COLO829 (cell line): ENCODE results near the gene FUT8.
"Not testable (repeated sequence)": the region's sequence is repeated elsewhere in the genome, so short reads cannot be mapped to it uniquely, and the experiment has no call there.

Experiments used
- DNase-seq: peaks from one replicate; pipeline ENCODE4 v3.0.0; 2012; ENCODE audit warnings: low spot score

Gene FUT8

DNA sequence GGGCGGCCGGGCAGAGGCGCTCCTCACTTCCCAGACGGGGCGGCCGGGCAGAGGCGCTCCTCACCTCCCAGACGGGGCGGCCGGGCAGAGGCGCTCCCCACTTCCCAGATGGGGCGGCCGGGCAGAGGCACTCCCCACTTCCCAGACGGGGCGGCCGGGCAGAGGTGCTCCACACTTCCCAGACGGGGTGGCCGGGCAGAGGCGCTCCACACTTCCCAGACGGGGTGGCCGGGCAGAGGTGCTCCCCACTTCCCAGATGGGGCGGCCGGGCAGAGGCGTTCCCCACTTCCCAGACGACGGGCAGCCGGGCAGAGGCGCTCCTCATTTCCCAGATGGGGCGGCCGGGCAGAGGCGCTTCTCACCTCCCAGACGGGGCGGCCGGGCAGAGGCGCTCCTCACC lies 304.3 kb downstream of the FUT8 start:
- DNase-seq: not testable (repeated sequence)

- DNase-seq: not testable (repeated sequence)
Observed at GRCh38 chr14:65717384-65717915, 304.9 kb downstream of the FUT8 start.

GRCh38 chr14:65718629-65719028 lies 306.1 kb downstream of the FUT8 start:
- DNase-seq: no peak

- DNase-seq: no peak
Observed at GRCh38 chr14:65720171-65720570, 307.6 kb downstream of the FUT8 start.

DNA sequence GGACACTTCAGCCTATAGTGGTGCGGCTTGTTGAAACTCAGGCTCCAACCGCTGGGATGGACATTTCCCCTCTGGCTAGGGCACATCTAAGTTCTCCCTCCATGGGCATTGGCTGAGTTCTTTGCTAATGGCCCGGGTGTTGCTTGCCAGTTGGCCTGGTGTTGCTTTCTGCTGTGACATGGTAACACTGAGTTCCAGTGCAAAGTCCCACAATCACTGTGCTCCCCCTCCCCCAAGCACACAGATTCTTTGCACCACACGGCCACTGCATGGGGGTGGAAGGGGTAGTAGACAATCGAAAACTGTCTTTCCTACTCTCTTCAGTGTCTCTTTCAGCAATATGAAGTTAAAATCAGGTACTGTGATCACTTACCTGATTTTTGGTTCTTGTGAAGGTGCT lies 308.2 kb downstream of the FUT8 start:
- DNase-seq: no peak

GRCh38 chr14:65723348-65723747 lies 310.8 kb downstream of the FUT8 start:
- DNase-seq: no peak

DNA sequence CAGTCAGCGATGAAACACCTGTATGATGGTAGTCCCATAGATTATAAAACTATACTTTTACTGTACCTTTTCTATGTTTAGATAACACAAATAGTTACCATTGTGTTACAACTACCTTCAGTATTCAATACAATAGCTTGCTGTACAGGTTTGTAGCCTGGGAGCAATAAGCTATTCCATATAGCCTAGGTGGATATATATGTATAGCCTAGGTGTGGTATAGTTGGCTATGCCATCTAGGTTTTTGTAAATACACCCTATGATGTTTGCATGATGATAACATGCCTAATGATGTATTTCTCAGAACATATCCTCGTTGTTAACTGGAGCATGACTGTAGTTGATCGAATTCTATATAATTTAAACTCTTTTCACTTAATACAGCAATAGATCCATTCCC lies 316.1 kb downstream of the FUT8 start:
- no peak for DNase-seq

DNA sequence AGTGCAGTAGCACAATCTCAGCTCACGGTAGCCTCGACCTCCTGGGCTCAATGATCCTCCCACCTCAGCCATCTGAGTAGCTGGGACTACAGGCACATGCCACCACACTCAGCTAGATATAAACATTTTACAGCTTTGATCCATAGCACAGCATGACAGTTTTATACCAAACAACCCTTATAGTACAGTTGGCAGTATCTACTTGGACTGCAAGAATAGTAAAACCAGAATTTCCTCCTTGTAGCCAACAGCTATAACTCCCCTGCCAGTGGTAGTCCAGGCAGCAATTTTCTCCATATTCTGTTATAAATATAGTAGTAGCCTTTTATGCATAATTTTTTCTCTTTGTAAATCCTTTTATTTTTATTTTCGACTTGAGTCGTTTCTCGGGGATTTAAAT lies 317.0 kb downstream of the FUT8 start:
- DNase-seq: no peak

GRCh38 chr14:65731933-65732506 lies 319.5 kb downstream of the FUT8 start:
- no peak for DNase-seq

- no peak for DNase-seq
Observed at GRCh38 chr14:65738339-65738738, 325.8 kb downstream of the FUT8 start.

DNA sequence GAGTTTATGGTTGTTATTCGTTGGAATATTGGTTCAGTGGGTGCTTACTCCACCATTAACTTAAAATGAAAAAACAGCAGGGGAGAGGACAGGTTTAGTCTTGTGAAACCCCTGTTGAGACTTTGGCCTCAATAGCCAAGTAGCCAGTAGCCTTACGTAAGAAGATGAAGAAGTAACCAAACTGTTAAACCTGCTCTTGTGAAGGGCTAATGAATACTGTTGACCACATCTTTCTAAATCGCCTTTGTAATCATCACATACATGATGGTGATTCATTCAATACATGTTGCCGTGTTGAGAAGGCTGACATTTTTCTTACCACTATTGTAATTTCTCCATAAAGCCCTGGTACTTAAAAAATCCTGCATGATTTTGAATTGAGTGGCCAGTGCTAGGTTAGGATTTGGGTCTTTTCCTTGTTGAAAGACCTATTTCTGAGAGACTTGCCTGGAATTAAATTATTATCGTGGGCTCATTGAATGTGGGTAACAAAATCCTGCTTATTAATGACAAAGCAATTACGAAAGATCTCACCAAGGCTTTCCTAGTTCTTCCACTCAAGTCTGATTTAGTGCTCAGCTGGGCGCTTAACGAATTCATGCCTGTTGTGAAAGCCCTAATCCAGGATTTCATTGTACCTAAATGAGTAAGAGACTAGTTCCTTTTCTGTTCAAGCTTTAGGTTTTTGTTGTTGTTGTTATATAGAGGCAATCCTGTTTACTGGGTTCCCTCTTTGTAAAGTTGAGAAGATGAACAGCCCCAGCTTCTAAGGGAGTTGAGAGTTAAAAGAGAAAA lies 333.1 kb downstream of the FUT8 start:
- DNase-seq: no peak

- DNase-seq: no peak
Observed at GRCh38 chr14:65748796-65749195, 336.3 kb downstream of the FUT8 start.

- DNase-seq: no peak
Observed at GRCh38 chr14:65749287-65749686, 336.8 kb downstream of the FUT8 start.

DNA sequence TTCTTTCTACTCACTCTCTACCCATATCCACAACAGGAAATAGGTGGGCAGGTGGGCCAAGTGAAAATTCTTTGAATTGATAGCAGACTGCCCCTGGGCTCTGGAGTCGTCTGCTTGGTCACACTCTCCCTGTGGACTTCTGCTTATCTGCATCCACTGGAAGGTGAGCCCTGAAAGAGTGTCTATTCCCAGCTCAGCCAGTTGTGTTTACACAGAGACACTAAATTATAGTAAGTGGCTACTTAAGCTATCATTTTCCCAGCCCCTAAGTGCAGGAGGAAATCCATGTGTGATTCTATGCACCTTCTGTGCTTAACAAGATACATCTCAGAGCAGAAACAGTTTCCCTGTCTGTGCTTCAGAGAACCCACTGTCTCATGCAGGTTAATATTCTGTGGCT lies 338.4 kb downstream of the FUT8 start:
- DNase-seq: no peak

DNA sequence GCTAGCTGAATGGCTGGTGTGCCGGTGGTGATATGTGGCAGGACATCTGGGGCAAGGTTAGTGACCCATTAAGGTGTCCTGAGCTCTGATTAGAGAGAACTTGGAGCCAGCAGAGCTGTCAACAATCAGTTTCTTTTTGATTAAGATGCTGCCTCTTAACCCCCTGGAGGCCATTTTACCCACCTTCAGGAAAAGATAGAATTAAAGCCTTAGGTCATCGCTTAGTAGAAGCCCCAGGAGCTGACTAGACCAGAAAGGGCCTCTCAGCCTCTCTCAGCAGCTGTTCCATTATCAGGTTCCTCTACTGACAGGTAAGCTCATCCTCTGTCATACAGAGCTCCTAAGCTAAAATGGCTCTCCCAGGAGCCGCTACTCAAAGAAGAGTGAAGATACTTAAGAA lies 339.0 kb downstream of the FUT8 start:
- DNase-seq: no peak

DNA sequence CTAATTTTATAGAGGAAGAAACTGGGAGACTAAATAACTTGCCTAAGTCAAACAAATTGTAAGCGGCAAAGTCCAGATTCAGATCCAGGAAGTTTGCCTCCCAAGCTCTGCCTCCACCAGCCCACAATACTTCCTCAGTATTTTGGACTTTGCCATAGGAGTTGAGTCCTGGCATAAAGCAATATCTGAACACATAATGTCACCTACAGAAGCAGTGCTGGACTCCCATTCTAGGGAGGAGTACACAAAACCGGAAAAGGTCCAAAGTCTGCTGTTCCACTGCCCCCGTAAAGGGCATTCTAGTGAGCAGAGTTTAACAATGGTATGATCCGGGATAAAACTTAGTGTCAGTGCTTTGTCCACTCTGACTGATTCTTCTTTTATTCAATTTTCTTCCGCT lies 340.5 kb downstream of the FUT8 start:
- DNase-seq: no peak

DNA sequence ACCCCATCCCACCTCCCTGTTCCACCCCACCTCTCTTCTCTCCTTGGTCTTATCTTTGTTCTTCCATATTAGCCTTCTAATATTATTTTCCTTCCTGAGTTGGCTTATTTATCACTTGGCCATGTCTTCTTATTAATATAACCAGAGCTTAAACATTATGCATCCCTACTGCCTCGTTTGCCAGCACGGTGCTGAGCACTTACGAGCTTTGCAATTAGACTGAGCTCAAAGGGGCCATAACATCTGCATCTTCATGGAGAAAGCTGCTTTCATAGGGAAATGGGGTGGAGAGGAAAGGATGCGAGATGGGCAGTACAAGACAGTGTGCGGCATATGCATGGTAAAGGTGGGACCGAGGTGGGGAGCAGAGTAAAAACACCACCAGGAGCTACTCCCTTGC lies 342.8 kb downstream of the FUT8 start:
- no peak for DNase-seq

GRCh38 chr14:65756880-65757279 lies 344.4 kb downstream of the FUT8 start:
- DNase-seq: no peak

DNA sequence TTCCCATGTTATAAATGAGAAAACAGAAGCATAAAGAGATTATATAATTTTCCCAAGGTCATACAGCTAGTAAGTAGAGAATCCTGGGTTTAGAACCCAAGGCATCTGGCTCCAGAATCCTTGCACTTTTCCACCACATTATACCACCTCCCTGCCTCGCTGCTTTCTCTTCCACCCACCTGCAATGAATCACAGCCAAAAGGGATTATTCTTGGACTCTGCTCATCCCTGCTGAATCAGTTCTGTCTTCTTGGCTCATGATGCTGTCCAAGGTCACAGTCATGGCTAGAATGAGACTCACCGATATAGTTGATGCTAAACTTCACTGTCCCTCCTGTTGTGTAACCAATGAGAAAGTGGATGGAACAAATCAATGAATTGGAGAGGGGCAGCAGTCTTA lies 356.6 kb downstream of the FUT8 start:
- DNase-seq: no peak

DNA sequence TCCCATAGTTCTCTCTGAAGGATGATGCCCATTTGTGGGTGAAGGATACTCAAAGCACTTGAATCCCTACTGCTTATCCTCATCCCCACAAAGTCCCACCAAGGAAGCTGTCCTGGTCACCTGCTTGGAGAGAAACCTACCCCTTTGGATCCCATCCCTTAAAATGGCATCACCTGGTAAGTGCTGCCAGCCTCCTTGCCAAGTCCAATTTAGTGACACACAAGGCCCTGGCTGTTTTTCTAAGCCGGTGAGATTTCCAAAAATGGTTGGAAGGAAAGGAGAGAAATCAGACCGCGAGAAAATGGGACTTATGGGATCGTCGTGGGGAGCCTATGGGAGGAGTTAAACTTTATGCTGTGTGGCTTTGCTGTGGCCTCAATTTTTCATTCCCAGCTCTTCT lies 358.2 kb downstream of the FUT8 start:
- no peak for DNase-seq

DNA sequence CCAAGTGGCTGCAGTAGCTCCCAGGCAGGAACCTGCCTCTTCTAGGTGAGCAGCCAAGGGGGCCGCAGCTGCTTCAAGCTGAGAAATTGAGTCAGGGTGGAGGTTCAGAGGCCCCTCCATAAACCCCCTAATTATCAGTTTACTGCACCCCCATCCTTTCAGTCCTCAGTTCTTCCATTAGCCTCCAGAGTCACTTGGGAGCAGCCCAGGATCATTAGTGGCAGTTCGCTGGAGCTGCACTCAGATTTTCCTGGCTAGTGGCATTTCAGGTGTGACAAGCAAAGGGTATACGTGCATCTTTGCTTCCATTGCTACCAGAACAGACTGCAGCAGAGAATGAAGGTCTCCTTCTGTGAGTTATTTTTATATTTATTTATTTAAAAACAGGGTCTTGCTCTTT lies 358.7 kb downstream of the FUT8 start:
- DNase-seq: no peak

- no peak for DNase-seq
Observed at GRCh38 chr14:65772466-65772865, 359.9 kb downstream of the FUT8 start.

DNA sequence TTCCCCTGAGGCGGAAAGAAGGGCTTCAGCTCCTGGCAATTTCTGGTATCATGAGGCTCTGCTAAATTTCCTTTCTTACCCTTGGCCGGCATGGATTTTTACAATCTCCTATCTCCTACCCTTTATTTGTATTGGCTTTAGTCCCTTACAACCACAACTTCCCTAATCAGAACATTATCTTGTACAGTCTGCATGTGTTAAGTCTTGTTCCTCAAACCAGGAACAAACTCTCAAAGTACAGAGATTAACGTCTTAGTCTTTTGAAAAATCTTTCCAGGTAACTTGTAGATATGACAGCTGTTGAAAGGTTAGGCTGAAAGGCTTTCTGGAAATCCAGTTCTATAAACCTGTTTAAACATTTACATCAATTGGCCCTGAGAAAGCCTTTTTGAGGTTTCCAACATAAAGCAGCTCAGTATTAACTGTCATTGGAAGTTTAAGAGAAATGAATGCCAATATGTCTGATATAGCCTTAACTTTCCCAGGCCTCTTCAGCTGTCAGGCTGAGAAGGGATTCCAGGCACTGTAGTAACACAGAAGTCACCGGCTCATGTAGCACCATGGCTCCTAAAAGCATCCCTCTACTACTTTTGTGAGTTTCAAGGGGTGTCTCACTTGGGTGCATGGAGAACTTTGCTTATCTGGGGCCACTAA lies 360.5 kb downstream of the FUT8 start:
- no peak for DNase-seq
